Pancreas (tissue), 10 donors: ENCODE results near the gene STIM2. TPM values are rescaled to one million over a fixed set of nuclear protein-coding genes. Genes with fewer than 3 reads are reported as not detected.
A peak's percentile ranks its signal among the peaks of the same experiment; 100 is the strongest.

Source experiments
- ATAC-seq, 4 donors: fragments of 200-7000 bp; cut with Tn5 transposase; one replicate each; pipeline versions ENCODE4 v1.8.0 to v1.9.1; 2020; ENCODE audit warnings: mild to moderate bottlenecking in 4 of 4, moderate library complexity in 4 of 4
- DNase-seq, 6 donors: peaks; one replicate each; pipeline ENCODE4 v3.0.0-alpha.2; 2020
- FAIRE-seq: peaks from 2 replicates; lab custom pipeline; 2012; peaks lifted over from hg19 to GRCh38; lab: Jason Lieb, UNC
- H3K27ac ChIP-seq, 4 donors: fragments of 200-600 bp; sonication (generic); 1 replicate in 3 of 4; 2 replicates in 1 of 4; pipeline versions ENCODE4 v1.5.0 to v1.8.0; 2020
- H3K27me3 ChIP-seq, 4 donors: fragments of 200-600 bp; one replicate each; pipeline ENCODE4 v1.8.0; 2021
- H3K36me3 ChIP-seq, 3 donors: fragments of 200-600 bp; sonication (generic) in 1 of 3; one replicate each; pipeline versions ENCODE4 v1.5.0 to v1.8.0; 2020 to 2021
- H3K4me1 ChIP-seq, 3 donors: fragments of 200-600 bp; one replicate each; pipeline ENCODE4 v1.8.0; 2021
- H3K4me3 ChIP-seq, 4 donors: fragments of 200-600 bp; sonication (generic) in 2 of 4; one replicate each; pipeline versions ENCODE4 v1.5.0 to v1.8.0; 2020 to 2021
- H3K9me3 ChIP-seq, 4 donors: fragments of 200-600 bp; one replicate each; pipeline ENCODE4 v1.8.0; 2021
- WGBS, 2 donors: extraction: QIAGEN DNeasy Blood & Tissue Kit; methylation state at CpG; one replicate each; pipeline ENCODE4 v1.1.7; 2013; 5-methylcytosine and 5-hydroxymethylcytosine counted together
- intact Hi-C, 3 donors: fragments of 100-400 bp; cut with DNase I; formaldehyde crosslinking; loops; one replicate each; pipeline versions ENCODE4 v1.11.1 to v1.14.2; 2022
- polyA plus RNA-seq, 2 donors: library from polyadenylated mRNA; stranded (reverse); fragments of 200-250 nt; gene quantifications; one replicate each; pipeline ENCODE4 v1.2.3, GENCODE V29; 2013
- total RNA-seq, 6 donors: library from RNA; stranded (reverse); fragmentation: NEBNext Ultra II Directional in 4 of 6; extraction: Animal tissue kit (Norgen Biotek cat#: 25700) in 4 of 6; gene quantifications; one replicate each; pipeline versions ENCODE4 v1.2.1 to v1.2.4, GENCODE V29; 2021 to 2023
- TF ChIP-seq, protein P1 (sequence below), 4 donors: fragments of 200-600 bp; sonication (generic) in 3 of 4; IDR thresholded peaks; one replicate each; pipeline versions ENCODE4 v1.5.0 to v1.8.0; 2021; ENCODE audit warnings: antibody characterized with exemption in 4 of 4
- donor health status: healthy with polysubstance abuse.
- donor health status: DM: no; HTN: no; CAD: no; lungs with moderate emphysema.
- donor health status: DM: no; HTN: no; CAD: no.
- donor health status: control.
- donor health status: control.
- donor health status: Bipolar disorder and iron deficiency.
- donor health status: DM: yes; HTN: yes; CAD: no.
- donor health status: DM: no; HTN: no; CAD: no.
- donor health status: DM: no; HTN: no; CAD: no.
- donor health status: DM: yes; HTN: yes; CAD: no.

STIM2 gene
- total and polyA plus RNA-seq, 8 donors = 7.6 to 18.7 (median 12.6) TPM

DNA sequence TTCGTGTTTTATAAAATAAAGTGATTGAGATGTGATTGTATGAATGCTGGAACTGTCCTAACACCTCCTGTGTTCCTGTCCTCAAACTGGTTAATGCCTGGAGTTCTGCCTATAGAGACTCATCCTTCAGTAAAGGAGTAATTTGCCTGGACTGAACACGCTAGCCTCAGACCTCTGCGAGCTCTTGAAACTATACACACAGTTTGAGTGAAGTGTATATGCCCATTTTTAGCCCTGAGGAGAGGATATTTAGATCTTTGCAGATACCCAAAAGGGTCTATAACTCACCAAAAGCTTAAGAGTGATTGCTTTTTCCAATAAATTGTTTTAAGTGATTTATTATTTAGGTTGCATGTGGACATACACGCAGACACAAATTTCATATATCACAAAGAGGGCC, 29.9 kb upstream of the STIM2 start:
- Histone ChIP-seq H3K4me1 (peaks cover 9 to 37% (median 33%) of the 10 kb centered on the region in 3 donors), H3K36me3 (no peaks in the 10 kb centered on the region), H3K27ac (no peak overlapping the region), H3K9me3 (no peaks in the 10 kb centered on the region), H3K4me3 (no peak overlapping the region), H3K27me3 (no peaks in the 10 kb centered on the region)
- intact Hi-C loops = no loop called here
- WGBS, 2 donors = 94 to 96% methylated on average over 4 of the region's 4 CpGs
- no peak for FAIRE-seq
- TF ChIP-seq, protein P1, sequence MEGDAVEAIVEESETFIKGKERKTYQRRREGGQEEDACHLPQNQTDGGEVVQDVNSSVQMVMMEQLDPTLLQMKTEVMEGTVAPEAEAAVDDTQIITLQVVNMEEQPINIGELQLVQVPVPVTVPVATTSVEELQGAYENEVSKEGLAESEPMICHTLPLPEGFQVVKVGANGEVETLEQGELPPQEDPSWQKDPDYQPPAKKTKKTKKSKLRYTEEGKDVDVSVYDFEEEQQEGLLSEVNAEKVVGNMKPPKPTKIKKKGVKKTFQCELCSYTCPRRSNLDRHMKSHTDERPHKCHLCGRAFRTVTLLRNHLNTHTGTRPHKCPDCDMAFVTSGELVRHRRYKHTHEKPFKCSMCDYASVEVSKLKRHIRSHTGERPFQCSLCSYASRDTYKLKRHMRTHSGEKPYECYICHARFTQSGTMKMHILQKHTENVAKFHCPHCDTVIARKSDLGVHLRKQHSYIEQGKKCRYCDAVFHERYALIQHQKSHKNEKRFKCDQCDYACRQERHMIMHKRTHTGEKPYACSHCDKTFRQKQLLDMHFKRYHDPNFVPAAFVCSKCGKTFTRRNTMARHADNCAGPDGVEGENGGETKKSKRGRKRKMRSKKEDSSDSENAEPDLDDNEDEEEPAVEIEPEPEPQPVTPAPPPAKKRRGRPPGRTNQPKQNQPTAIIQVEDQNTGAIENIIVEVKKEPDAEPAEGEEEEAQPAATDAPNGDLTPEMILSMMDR (IDR thresholded peaks at IDR 0.05) = no peak
- no peak for DNase-seq
- ATAC-seq = no peak

DNA sequence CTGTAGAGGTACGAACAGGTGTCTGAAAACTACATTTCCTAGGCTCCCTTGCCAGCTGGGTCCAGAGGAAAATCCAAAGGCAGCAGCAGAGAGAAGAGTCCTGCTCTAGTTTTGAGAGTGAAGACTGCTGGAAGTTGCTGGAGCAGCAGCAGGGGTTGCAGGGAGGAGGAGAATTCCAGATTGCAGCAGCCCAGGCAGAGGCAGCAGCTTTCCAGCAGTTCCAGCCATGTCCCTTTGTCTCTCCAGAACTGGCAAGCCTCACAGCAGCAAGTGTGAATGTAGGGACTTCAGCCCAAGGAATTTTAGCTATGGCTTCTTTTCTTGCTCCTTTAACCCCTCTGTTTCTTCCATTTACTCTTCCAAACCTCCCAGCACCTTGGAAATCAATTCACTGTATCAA, 24.1 kb upstream of the STIM2 start:
- H3K27me3 ChIP-seq = no peaks in the 10 kb centered on the region
- DNase-seq (no peak), ATAC-seq (no peak), FAIRE-seq (no peak)
- H3K4me1 ChIP-seq = no peaks in the 10 kb centered on the region
- H3K27ac ChIP-seq = no peak overlapping the region
- intact Hi-C loops = no loop called here
- TF ChIP-seq, protein P1 (IDR thresholded peaks at IDR 0.05) = no peak
- no peak overlapping the region for H3K4me3 ChIP-seq
- no peaks in the 10 kb centered on the region for H3K36me3 ChIP-seq
- WGBS, 2 donors = 85 to 96% methylated on average over 1 of the region's 1 CpG
- H3K9me3 ChIP-seq = no peaks in the 10 kb centered on the region

DNA sequence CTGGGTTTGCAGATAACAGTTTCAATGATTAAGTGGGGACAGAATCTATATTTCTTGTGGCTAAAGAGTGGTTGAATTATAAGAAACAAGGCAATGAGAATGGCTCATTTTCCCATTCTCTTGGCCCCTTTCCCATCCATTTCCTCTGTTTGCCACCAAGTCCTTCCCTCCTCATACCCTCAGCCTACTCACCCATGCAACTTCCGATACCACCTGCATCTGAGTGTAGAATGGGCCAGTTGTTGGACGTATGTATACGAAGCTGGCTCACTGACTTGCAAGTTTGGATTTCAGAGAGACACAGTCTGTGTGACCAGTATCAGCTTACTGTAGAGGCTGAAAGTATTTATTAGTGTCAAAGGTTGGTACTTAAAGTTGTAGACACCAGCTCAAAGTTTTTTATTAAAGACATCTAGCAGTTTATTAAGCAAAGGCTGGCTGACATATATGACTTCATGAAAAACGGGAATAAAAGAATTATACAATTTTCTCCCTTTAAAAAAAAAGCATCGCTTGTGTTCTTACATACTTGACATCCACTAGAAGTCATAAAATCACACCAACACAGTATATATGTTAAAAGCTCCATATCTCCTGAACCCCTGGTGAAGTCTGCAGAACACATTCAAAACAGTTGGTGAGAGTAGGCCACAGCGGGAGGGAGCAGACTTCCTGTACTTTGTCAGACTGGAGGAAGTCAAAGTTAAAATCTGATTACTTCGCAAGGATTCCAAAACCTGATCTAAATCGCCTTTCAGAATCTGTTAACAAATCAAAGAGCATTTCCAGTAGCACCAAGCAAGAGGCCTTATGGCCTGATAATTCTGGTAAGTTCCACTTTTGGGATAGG, 22.4 kb upstream of the STIM2 start:
- Histone ChIP-seq H3K9me3 (no peaks in the 10 kb centered on the region), H3K27me3 (no peaks in the 10 kb centered on the region), H3K4me1 (no peaks in the 10 kb centered on the region), H3K36me3 (no peaks in the 10 kb centered on the region), H3K27ac (no peak overlapping the region), H3K4me3 (no peak overlapping the region)
- intact Hi-C loops = no loop called here
- TF ChIP-seq, protein P1 (IDR thresholded peaks at IDR 0.05) = no peak
- no peak for ATAC-seq
- no peak for FAIRE-seq
- DNase-seq = no peak
- 87 to 90% methylated on average over 8 of the region's 8 CpGs for WGBS, 2 donors

DNA sequence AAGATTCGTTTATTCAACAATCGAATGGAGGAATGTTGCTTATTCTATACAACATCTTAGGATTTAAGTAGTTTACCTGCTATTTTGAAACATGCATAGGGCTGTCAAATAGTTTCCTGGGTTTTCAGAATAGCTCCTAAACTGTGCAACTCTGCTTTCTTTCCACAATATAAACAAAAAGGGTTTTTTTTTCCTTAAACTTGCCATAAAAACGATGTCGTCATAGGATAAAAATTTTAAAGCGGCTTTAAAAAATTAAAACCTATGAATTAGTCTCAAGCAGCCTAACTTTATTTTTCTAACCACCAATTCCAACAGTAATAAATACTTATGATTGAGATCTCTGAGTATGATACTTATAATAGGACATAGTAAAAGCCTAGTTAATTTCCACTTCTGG, 21.6 kb upstream of the STIM2 start:
- FAIRE-seq (no peak), DNase-seq (no peak), ATAC-seq (no peak)
- Histone ChIP-seq H3K9me3 (no peaks in the 10 kb centered on the region), H3K4me1 (no peaks in the 10 kb centered on the region), H3K36me3 (no peaks in the 10 kb centered on the region), H3K4me3 (no peak overlapping the region), H3K27me3 (no peaks in the 10 kb centered on the region), H3K27ac (no peak overlapping the region)
- intact Hi-C loops = no loop called here
- TF ChIP-seq, protein P1 (IDR thresholded peaks at IDR 0.05) = no peak
- WGBS, 2 donors = 83 to 86% methylated on average over 5 of the region's 5 CpGs

DNA sequence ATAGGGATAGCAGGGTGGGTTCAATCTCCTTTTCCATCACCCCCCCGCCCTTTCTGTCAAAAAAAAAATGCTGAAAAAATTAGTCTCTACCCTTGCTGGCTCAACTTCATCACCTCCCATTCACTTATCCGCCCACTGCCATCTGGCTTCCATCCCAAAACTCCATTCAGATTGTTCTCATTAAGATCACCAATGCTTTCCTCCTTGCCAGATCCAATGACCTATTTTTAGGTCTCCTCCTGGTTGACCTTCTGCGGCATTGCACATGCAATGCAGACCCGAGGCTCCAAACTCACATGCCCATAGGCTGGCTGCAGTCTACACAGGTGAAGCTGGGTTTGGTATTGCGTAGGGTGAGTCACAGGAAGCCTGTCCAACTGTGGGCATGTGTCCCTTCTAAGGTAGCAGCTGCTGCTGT, 21.1 kb upstream of the STIM2 start:
- no peak overlapping the region for H3K27ac ChIP-seq
- peak in 3 of 6 donors; percentile 48 to 75 (median 55) for DNase-seq
- no peak for FAIRE-seq
- intact Hi-C loops = no loop called here
- ATAC-seq = peak; percentile 55 to 96 (median 74)
- TF ChIP-seq, protein P1 (IDR thresholded peaks at IDR 0.05) = no peak
- no peak overlapping the region for H3K4me3 ChIP-seq
- no peaks in the 10 kb centered on the region for H3K36me3 ChIP-seq
- WGBS, 2 donors = 43 to 45% methylated on average over 5 of the region's 5 CpGs
- no peaks in the 10 kb centered on the region for H3K9me3 ChIP-seq
- H3K27me3 ChIP-seq = no peaks in the 10 kb centered on the region
- H3K4me1 ChIP-seq = no peaks in the 10 kb centered on the region
